Stimulated activated CD4-positive, alpha-beta T cell treated with anti-CD3 and anti-CD28 coated beads, Interleukin-2, amount 100 ng/mL, for 24 hours (primary cell): ENCODE results near the gene HSPA9.

ENCODE experiments used
- DNase-seq, 2 donors: peaks; one replicate each; pipeline ENCODE4 v3.0.0-alpha.2; 2020

HSPA9 gene

DNA sequence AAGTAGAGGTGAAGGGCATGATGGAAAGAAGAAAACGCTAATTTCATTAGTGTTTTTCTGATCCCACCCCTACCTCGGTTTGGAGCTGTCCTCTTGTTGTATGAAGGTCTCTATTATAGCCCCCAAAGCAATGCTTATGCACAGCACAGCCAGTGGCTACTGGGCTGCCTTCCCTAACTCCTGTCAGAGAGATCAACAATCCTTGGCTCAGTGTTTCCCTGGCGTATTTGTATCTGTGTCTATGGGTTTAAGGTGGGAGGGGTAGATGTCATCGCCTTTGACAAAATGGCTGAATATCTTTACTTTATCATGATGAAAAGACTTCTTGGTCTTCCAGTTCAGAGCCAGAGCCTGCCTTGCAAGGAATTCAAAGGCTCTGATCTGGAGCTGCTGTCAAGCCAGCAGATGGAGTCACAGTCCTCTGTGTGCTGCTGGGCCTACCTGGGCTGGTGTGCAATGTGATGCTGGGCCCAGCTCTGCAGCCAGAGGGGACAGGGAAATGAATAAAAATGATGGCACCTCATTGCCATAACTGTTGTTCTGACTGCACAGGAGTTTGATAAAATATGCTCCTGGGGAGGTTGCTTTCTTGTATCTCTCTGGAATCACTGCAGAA, 20.1 kb upstream of the HSPA9 start:
- DNase-seq, result no peak

DNA sequence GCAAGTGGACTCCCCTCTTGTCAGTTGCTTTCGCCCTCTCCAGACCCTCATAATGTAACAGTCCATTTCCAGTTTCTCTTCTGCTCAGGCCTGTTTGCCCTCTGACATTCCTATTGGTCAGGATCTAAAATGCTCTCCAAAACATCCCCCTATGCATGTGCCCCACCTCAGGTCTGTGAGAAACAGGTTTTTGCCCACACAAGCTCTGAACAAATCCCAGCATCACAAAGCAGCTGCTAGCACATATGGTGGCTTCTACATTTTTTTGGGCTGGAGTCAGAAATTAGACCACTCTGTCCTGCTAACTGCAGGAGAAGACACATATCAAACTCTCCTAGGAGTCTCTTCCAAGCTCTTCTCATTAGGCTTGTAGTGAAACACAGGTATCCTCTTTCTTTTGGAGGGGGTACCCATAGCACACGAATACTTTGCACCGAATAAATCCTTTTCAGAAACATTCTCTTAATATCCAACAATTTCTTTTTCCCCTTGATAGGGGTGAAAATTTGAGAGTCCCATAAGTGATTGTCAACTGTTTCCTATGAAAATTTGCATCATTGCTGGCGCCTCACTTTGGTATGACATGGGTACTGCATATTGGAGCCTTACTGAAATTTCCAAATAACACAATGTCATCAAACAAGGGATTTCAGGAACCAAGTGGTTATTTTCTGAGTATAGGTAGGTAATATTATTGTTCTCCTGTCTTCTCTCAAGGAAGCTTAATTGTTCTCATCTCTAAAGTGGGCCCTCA, 19.3 kb upstream of the HSPA9 start:
- no peak for DNase-seq

DNA sequence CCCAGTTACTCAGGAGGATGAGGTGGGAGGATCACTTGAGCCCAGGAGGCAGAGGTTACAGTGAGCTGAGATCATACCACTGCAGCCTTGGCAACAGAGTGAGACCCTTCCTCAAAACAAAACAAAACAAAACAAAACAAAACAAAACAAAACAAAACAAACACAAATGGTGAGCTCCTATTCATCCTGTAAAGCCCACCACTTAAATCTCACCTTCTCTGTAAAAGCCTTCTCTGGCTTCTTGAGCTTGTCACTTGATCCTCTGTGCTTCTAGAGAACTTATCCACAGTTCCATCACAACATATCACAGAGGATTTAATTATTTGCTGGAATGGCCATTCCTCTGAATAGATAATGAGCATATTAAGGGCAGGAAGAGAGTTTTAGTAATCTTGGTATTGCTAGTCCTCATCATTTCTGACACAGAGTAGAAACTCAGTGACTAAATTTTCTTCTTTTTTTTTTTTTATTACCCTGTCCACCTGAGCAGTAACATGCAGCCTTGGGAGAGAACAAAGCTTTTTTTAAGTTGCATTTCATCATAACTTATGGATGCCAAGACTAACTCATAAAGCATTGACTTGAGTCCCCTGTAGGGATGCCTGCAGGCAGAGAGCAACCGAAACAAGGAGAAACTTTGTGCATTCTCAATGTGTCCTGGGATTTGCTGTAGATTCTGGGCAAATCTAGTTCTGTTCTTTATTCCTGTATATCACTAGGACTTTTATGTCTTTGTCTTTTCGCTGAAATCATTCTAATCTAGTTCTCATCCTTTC, 13.0 kb upstream of the HSPA9 start:
- no peak for DNase-seq

DNA sequence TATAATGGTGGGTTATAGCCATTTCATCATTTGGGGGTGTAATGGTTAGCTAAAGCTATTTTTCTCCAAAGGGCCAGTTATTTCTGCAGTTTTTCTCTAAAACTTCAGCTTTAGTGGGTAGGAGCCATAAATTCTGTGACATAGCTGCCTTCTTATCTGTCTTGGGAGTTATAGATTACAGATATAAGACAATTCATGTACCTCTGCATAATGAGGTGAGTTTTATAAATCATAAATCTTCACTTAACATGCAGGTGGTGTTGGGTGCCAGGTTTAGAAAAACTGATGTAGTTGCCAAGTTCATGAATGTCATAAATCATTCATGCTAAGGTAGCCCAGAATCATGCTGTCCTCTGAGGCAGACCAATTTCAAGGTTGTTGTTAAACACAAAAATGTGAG, 10.0 kb upstream of the HSPA9 start:
- no peak for DNase-seq

DNA sequence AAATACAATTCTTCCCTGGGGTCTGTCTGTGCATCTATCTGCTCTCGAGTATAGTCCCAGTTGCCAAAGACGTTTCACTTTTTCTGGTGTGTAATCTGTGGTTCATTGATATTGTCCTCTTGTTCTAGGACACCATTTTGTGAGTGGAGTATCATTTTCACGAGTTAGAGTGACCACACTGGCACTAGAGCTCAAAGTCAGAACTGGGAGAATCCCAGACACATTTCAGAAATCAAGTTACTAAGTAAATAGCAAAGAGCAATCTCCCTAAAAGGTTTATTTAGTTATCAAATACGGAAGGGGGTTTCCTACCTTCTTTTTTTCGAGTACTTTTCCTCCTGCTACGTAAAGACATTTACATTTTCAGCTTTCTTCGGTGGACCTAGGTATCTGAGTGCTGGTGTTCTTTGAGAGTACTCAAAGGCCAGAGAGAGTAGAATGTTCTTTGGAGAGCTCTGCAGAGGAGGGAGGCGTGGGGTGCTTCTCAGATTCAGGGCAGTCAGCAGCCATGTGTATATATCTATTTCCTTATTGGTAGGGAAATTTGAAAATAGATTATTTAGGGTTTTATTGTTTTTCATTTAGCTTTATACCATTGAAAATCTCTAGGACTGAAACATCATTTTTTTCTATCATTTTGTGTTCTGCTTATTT, 8.9 kb upstream of the HSPA9 start:
- no peak for DNase-seq

DNA sequence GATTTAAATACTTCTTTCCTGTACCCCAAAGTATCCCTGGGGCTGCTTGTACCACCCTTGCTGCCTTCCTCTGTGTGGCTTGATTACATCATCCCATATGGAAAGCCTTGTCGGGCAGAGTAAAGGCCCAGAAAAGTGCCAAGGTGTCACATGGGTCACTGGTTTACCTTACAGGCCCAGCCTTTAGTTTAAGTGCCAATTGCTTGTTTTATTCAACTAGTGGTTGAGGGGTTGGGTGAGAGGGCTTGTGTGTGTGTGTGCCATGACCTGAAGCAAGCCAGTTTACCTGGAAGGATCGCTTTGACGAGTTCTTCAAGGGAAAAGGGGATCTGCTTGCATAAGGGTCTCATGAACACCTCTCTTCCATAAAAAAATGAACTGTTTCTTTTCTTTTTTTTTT, 7.8 kb upstream of the HSPA9 start:
- no peak for DNase-seq

DNA sequence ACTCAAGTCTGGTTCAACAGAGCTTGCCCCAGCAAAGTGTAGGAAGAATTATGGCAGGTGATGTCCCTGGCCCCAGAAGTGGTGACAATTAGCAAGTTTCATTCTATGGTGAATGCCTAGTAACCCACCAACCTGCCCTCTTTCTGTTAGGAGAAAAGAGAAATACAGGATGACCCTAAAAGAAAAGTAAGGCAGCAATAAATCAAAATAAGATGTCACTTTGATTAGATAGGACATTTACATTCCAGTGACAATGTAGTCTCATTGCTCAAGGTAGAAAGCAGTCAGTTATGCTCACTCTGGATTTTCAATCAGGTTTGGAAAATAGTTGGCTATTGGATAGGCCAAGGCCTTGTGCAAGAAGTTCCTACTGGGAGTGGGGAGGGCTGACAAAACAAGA, 5.6 kb upstream of the HSPA9 start:
- no peak for DNase-seq

GRCh38 chr5:138580001-138580400, 4.8 kb upstream of the HSPA9 start:
- DNase-seq, result no peak

- DNase-seq, result no peak
Observed at GRCh38 chr5:138579517-138579863, 4.3 kb upstream of the HSPA9 start.

DNA sequence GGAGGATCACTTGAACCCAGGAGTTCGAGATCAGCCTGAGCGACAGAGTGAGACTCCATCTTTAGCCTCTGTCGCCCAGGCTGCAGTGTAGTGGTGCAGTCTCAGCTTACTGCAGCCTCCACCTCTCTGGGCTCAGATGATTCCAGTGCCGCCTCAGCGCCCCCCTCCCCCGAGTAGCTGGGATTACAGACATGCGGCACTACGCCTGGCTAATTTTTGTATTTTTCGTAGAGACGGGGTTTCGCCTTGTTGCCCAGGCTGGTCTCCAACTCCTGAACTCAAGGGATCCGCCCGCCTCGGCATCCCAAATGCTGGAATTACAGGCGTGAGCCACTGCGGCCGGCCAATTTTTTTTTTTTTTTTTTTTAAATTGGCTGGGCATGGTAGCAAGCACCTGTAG, 2.3 kb upstream of the HSPA9 start:
- DNase-seq, result no peak

GRCh38 chr5:138574744-138575193, 432 bp downstream of the HSPA9 start:
- DNase-seq, result no peak

DNA sequence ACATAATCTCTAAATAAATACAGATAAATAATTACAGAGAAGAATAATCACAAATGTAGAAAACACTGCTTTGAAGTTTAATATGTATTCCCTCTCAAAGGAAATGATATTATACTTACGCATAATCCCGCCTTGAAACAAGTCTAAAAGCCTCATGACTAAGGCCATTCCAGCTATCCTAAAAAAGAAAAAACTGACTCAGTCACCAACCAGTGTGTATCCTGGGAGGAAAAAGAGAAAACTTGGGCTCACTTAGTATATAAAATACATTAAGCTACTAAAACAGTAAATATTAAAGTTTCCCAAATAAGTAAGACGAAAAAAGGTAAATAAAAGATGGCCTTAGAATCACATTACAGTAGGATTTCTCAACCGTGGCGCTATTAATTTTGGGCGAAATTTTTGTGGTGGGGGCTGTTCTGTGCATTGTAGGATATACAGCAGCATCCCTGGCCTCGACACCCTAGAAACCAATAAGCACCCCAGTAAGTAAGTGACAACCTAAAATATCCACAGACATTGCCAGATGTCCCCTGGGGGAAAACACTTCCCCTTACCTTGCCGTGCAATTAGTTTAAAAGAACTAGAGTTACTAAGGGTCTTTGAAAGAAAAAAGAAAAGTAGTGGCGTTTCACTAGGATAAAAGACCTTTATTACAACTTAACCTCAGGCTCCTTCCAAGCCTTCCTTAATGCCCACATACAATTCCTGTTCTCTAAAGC, 1.1 kb downstream of the HSPA9 start:
- no peak for DNase-seq

DNA sequence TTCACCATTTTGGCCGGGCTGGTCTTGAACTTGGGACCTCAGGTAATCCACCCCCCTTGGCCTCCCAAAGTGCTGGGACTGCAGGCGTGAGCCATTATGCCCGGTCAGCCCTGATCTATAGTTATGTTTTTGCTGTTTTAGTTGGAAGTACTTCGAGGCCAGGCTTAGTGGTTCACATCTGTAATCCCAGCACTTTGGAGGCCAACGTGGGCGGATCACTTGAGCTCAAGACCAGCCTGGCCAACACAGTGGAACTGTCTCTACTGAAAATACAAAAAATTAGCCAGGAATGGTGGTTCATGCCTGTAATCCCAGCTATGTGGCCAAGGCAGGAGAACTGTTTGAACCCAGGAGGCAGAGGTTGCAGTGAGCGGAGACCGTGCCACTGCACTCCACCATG, 2.0 kb downstream of the HSPA9 start:
- no peak for DNase-seq

DNA sequence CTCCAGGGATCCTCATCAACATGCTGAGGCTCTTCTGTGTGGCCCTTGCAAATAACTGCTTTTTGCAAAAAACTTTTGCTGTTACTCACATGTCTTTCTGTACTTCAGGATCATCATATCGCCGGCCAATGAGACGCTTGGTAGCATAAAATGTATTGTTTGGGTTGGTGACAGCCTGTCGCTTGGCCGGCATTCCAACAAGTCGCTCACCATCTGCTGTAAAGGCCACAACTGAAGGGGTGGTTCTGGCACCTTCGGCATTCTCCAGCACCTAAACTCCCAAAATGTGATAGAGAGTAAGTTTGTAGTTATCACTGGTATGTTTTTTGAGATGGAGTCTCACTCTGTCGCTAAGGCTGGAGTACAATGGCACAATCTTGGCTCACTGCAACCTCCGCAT, 4.3 kb downstream of the HSPA9 start:
- no peak for DNase-seq

GRCh38 chr5:138569782-138570181, 5.4 kb downstream of the HSPA9 start:
- no peak for DNase-seq

GRCh38 chr5:138568061-138568824, 7.0 kb downstream of the HSPA9 start:
- DNase-seq, result no peak

DNA sequence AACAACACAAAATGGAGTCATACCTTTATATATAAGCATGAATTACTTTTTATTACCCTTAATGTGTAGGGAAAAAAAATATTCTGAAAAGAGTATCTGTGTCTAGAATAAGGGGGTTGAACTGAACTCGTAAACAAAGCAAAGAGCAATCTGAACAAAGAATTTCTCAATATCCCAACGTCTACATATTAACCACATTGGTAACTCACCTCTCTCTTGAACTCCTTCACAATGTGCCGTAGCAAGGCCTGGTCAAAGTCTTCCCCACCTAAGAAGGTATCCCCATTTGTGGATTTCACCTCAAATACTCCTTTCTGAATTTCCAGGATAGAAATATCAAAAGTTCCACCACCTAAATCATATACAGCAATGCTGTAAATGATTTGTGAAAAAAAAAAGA, 8.4 kb downstream of the HSPA9 start:
- DNase-seq, result no peak

DNA sequence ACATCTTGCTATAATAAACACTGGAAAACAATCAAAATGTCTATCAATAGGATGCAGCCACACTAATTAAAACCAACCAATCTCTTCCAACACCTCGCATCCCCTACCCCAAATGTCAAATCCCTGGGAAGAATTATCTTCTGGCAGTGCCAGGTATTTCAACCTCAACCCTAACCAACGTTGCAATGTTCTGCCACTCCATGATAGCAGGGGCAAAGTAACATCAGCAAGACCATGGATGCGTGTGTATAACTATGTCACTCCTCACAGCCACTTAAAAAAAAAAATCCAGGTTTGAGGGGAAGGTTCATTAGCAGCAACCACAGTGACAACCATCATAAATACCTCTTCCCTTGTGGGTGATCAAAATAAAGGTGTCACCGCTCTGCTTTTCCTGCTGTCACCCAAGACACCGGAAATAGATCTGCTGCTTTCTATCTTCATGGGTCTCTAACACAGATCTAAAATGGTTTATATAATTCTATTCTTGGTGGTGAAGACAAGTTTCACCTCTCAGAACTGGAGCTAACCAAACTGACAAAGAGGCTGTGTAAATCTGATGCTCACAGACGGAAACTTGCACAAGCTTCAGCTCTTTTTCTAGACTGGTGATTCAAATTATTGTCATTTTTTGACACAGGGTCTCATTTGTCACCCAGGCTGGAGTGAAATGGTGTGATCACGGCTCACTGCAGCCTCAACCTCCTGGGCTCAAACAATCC, 9.9 kb downstream of the HSPA9 start:
- no peak for DNase-seq

DNA sequence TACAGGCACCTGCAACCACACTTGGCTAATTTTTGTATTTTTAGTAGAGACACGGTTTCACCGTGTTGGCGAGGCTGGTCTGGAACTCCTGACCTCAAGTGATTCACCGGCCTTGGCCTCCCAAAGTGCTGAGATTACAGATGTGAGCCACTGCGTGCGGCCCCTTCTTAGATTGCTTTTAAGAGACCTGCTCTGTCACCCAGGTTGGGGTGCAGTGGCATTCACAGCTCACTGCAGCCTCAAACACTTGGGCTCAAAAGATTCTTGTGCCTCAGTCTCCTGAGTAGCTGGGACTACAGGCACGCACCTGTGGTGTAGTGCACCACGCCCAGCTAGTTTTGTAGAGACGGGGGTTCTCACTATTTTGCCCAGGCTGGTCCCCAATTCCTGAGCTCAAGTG, 11.0 kb downstream of the HSPA9 start:
- no peak for DNase-seq

GRCh38 chr5:138563340-138564118, 11.7 kb downstream of the HSPA9 start:
- DNase-seq, result no peak

DNA sequence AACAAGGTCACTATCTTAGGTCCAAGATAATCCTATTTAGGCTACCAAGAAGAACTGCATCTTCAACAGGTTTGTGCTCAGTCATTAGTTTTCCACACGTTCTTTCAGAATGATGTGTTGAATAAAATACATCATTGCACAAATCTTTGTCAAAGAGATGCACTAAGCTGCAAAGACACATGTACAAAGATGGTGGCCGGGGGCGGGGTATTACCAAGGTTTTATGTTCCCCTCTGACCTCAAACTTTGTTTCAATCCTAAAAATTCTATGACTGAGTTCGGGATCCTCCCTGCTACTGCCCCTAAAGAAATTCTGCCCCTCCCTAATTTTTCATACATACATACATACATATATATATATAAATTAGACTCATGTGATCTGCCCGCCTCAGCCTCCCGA, 14.2 kb downstream of the HSPA9 start:
- no peak for DNase-seq
